IMR-90 (cell line): ENCODE data around the gene SURF1. TPM values are rescaled to one million over a fixed set of nuclear protein-coding genes. Genes with fewer than 3 reads are reported as not detected.

Experiments
- ATAC-seq: fragments of 200-7000 bp; cut with Tn5 transposase; 2 replicates; pipeline ENCODE4 v1.9.1; 2020; ENCODE audit warnings: low read depth, mild to moderate bottlenecking, moderate library complexity
- BruUV-seq: library from RNA; stranded (reverse); fragments of 400-500 nt; replicated peaks from 2 replicates; lab custom pipeline; 2021; lab: Mats Ljungman, UMichigan
- CTCF ChIA-PET: fragments of 300-600 bp; formaldehyde crosslinking; extraction: SDS; loops from one replicate; lab custom pipeline; 2021; ENCODE audit warnings: antibody characterized with exemption; lab: Yijun Ruan, JAX
- POLR2A ChIA-PET: fragments of 300-600 bp; sonication (Branson Sonifier 250); formaldehyde crosslinking; loops from one replicate; lab custom pipeline; 2022; ENCODE audit warnings: antibody characterized with exemption; ENCODE audit not compliant: unreplicated experiment; lab: Charles Lee
- DNase-seq: peaks from one replicate; pipeline ENCODE4 v3.0.0; 2013
- H2AFZ ChIP-seq: replicated peaks from 2 replicates; pipeline ENCODE3; 2013; ENCODE audit warnings: low read length, mild to moderate bottlenecking; ENCODE audit not compliant: poor library complexity
- H2AK5ac ChIP-seq: 2 replicates; pipeline ENCODE4 v1.6.1; 2013; ENCODE audit warnings: low read depth, low read length, inconsistent platforms
- H2AK9ac ChIP-seq: replicated peaks from 2 replicates; pipeline ENCODE3; 2013; ENCODE audit warnings: mild to moderate bottlenecking, low read depth, low read length, moderate library complexity; ENCODE audit not compliant: poor library complexity
- H2BK120ac ChIP-seq: 2 replicates; pipeline ENCODE4 v1.6.1; 2013; ENCODE audit warnings: low read depth, low read length, inconsistent platforms
- H2BK15ac ChIP-seq: 3 replicates; pipeline ENCODE4 v1.6.1; 2013; ENCODE audit warnings: low read depth, low read length, inconsistent platforms
- H2BK20ac ChIP-seq: 2 replicates; pipeline ENCODE4 v1.6.1; 2013; ENCODE audit warnings: low read depth, mild to moderate bottlenecking, inconsistent platforms, low read length, moderate library complexity
- H2BK5ac ChIP-seq: 2 replicates; pipeline ENCODE4 v1.6.1; 2013; ENCODE audit warnings: mild to moderate bottlenecking, low read depth, low read length, inconsistent platforms; ENCODE audit not compliant: poor library complexity, severe bottlenecking
- H3K14ac ChIP-seq: replicated peaks from 2 replicates; pipeline ENCODE4 v1.6.1; 2013; ENCODE audit warnings: low read depth, low read length, inconsistent platforms
- H3K18ac ChIP-seq: 2 replicates; pipeline ENCODE4 v1.6.1; 2013; ENCODE audit warnings: low read depth, low read length, control low read depth
- H3K23ac ChIP-seq: 2 replicates; pipeline ENCODE4 v1.6.1; 2013; ENCODE audit warnings: low read depth, low read length, inconsistent platforms
- H3K27ac ChIP-seq: 2 replicates; pipeline ENCODE4 v1.5.1; 2013; ENCODE audit warnings: mild to moderate bottlenecking, control low read depth, low read length; ENCODE audit not compliant: insufficient read depth
- H3K27me3 ChIP-seq: 2 replicates; pipeline ENCODE4 v1.6.1; 2013; ENCODE audit warnings: low read length; ENCODE audit not compliant: control insufficient read depth, insufficient read depth
- H3K36me3 ChIP-seq: 2 replicates; pipeline ENCODE4 v1.6.1; 2013; ENCODE audit warnings: low read length, mixed read lengths; ENCODE audit not compliant: control insufficient read depth, insufficient read depth
- H3K4ac ChIP-seq: 2 replicates; pipeline ENCODE4 v1.6.1; 2013; ENCODE audit warnings: low read depth, low read length, inconsistent platforms
- H3K4me1 ChIP-seq: 2 replicates; pipeline ENCODE4 v1.6.1; 2013; ENCODE audit warnings: low read length, mixed read lengths; ENCODE audit not compliant: control insufficient read depth, insufficient read depth
- H3K4me2 ChIP-seq: 2 replicates; pipeline ENCODE4 v1.6.1; 2013; ENCODE audit warnings: low read depth, mild to moderate bottlenecking, control low read depth, low read length, moderate library complexity
- H3K4me3 ChIP-seq: 2 replicates; pipeline ENCODE4 v1.5.1; 2013; ENCODE audit warnings: low read depth, mild to moderate bottlenecking, control low read depth, low read length, moderate library complexity; ENCODE audit not compliant: insufficient read depth
- H3K56ac ChIP-seq: 2 replicates; pipeline ENCODE4 v1.6.1; 2013; ENCODE audit warnings: low read length, inconsistent platforms; ENCODE audit not compliant: insufficient read depth; ENCODE audit errors: extremely low read depth
- H3K79me1 ChIP-seq, 2 experiments: 2 replicates each; pipeline ENCODE4 v1.6.1; 2013; ENCODE audit warnings: low read length in 2 of 2, inconsistent platforms in 1 of 2, low read depth in 1 of 2
- H3K9ac ChIP-seq: 2 replicates; pipeline ENCODE4 v1.6.1; 2013; ENCODE audit warnings: low read depth, low read length, control low read depth
- H3K9me1 ChIP-seq: 2 replicates; pipeline ENCODE4 v1.6.1; 2013; ENCODE audit warnings: low read length, inconsistent platforms; ENCODE audit not compliant: insufficient read depth
- H3K9me3 ChIP-seq: 2 replicates; pipeline ENCODE4 v1.6.1; 2013; ENCODE audit warnings: low read length; ENCODE audit not compliant: control insufficient read depth, insufficient read depth
- H4K20me1 ChIP-seq: 2 replicates; pipeline ENCODE4 v1.6.1; 2013; ENCODE audit warnings: low read length, inconsistent platforms; ENCODE audit not compliant: insufficient read depth
- H4K5ac ChIP-seq: 2 replicates; pipeline ENCODE4 v1.6.1; 2013; ENCODE audit warnings: mild to moderate bottlenecking, low read depth, low read length, control low read depth
- H4K8ac ChIP-seq, 2 experiments: 2 replicates each; pipeline ENCODE4 v1.6.1; 2013; ENCODE audit warnings: low read depth in 2 of 2, low read length in 2 of 2, control low read depth in 1 of 2, inconsistent platforms in 1 of 2
- H4K91ac ChIP-seq: 2 replicates; pipeline ENCODE4 v1.6.1; 2013; ENCODE audit warnings: low read depth, low read length, inconsistent platforms; ENCODE audit not compliant: insufficient read depth
- BHLHE40 ChIP-seq: fragments of 150-350 bp; IDR thresholded peaks from 2 replicates; pipeline ENCODE4 v1.6.1; 2016; ENCODE audit warnings: mild to moderate bottlenecking, low read depth, low read length
- CEBPB ChIP-seq: IDR thresholded peaks from 2 replicates; pipeline ENCODE4 v1.6.1; 2012; ENCODE audit warnings: low read depth, low read length, improper control_type of control experiment
- CHD1 ChIP-seq: IDR thresholded peaks from 2 replicates; pipeline ENCODE4 v1.6.1; 2012; ENCODE audit warnings: low read depth, low read length, improper control_type of control experiment
- CTCF ChIP-seq: conservative IDR thresholded peaks from 2 replicates; pipeline ENCODE4 v1.5.1; 2012; ENCODE audit warnings: mild to moderate bottlenecking, low read depth, low read length, improper control_type of control experiment
- ELK1 ChIP-seq: fragments of 150-350 bp; IDR thresholded peaks from 2 replicates; pipeline ENCODE4 v1.6.1; 2016; ENCODE audit warnings: low read depth, mild to moderate bottlenecking, low read length, moderate library complexity, borderline replicate concordance
- FOS ChIP-seq: fragments of 150-350 bp; IDR thresholded peaks from 2 replicates; pipeline ENCODE4 v1.6.1; 2016; ENCODE audit warnings: low read depth, low read length
- MAFK ChIP-seq: IDR thresholded peaks from 2 replicates; pipeline ENCODE4 v1.6.1; 2012; ENCODE audit warnings: low read depth, low read length, improper control_type of control experiment
- MAZ ChIP-seq: IDR thresholded peaks from 2 replicates; pipeline ENCODE4 v1.6.1; 2012; ENCODE audit warnings: low read depth, mild to moderate bottlenecking, low read length, improper control_type of control experiment, moderate library complexity, borderline replicate concordance
- MXI1 ChIP-seq: IDR thresholded peaks from 2 replicates; pipeline ENCODE4 v1.6.1; 2012; ENCODE audit warnings: low read depth, mild to moderate bottlenecking, low read length, moderate library complexity, borderline replicate concordance
- NFE2L2 ChIP-seq: fragments of 150-350 bp; IDR thresholded peaks from 2 replicates; pipeline ENCODE4 v1.6.1; 2016; ENCODE audit warnings: low read depth, mild to moderate bottlenecking, low read length
- POLR2A ChIP-seq: IDR thresholded peaks from 2 replicates; pipeline ENCODE4 v1.6.1; 2012; ENCODE audit warnings: mild to moderate bottlenecking, low read depth, low read length
- RAD21 ChIP-seq: IDR thresholded peaks from 2 replicates; pipeline ENCODE4 v1.6.1; 2012; ENCODE audit warnings: low read length, improper control_type of control experiment
- RCOR1 ChIP-seq: IDR thresholded peaks from 2 replicates; pipeline ENCODE4 v1.6.1; 2012; ENCODE audit warnings: mild to moderate bottlenecking, low read length, improper control_type of control experiment; ENCODE audit not compliant: insufficient replicate concordance
- RFX5 ChIP-seq: IDR thresholded peaks from 2 replicates; pipeline ENCODE4 v1.8.0; 2012; ENCODE audit warnings: low read depth, mild to moderate bottlenecking, low read length, moderate library complexity
- SMC3 ChIP-seq: fragments of 150-350 bp; IDR thresholded peaks from 2 replicates; pipeline ENCODE4 v1.6.1; 2016; ENCODE audit warnings: low read depth, mild to moderate bottlenecking, antibody characterized with exemption, low read length, moderate library complexity
- USF2 ChIP-seq: fragments of 150-350 bp; IDR thresholded peaks from 2 replicates; pipeline ENCODE4 v1.6.1; 2017; ENCODE audit warnings: mild to moderate bottlenecking, antibody characterized with exemption, low read length, low read depth
- WGBS, 2 experiments: methylation state at CpG; one replicate each; pipeline versions ENCODE4 v1.1.5 to v1.1.7; 2013; ENCODE audit warnings: missing lambda C conversion rate in 2 of 2; ENCODE audit not compliant: insufficient read length in 1 of 2; ENCODE audit errors: extremely low coverage in 2 of 2; 5-methylcytosine and 5-hydroxymethylcytosine counted together
- dilution Hi-C: fragments of 300-500 bp; cut with HindIII; formaldehyde crosslinking; loops from one replicate; pipeline ENCODE4 v1.14.3; 2018; ENCODE audit warnings: low sequenced_read_pairs; ENCODE audit not compliant: unreplicated experiment
- in situ Hi-C: fragments of 300-500 bp; cut with MboI; formaldehyde crosslinking; loops from 3 replicates; pipeline ENCODE4 v1.14.3; 2019; ENCODE audit warnings: low sequenced_read_pairs, inconsistent platforms, mixed read lengths
- intact Hi-C: fragments of 100-400 bp; cut with micrococcal nuclease; formaldehyde crosslinking; loops from 2 replicates; pipeline ENCODE4 v1.10.0; 2022
- polyA plus RNA-seq, 3 experiments: library from polyadenylated mRNA; depleted of rRNA; stranded (reverse); fragments of >200 nt; gene quantifications; 2 replicates each; pipeline ENCODE4 v1.2.3, GENCODE V29; 2012; ENCODE audit warnings: low replicate concordance in 1 of 3
- total RNA-seq: library from RNA; depleted of rRNA; stranded (reverse); fragments of >200 nt; gene quantifications from 2 replicates; pipeline ENCODE4 v1.2.3, GENCODE V29; 2012

The SURF1 gene
- total and polyA plus RNA-seq, 2 of the 4 experiments (the other 2 are of a cell fraction) = 15.1 to 24.5 TPM

DNA sequence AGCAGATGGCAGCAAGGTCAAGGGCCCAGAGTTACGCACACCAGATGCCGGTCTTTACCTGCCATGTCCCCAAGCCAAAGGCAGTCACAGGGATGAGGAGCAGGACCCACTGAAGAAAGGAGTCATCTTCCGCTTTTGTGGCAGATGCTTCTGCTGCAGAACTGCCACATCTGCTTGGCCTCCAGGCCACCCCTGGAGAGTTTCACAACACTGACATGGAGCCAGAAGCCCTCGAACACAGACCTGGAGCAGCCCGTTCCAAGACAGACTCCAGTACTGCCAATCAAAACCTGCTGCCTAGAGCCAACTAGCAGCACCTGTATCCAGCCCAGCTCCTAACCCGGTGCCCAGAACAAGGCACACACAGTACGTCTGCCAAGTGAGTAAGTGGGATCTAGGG is 1.5 kb downstream of the SURF1 start:
- Histone ChIP-seq H3K9me1 (no peaks in the 10 kb centered on the region; the same call in 1 of the 2 replicates), H4K20me1 (peaks cover 50% of the 10 kb centered on the region), H3K27me3 (no peaks in the 10 kb centered on the region), H3K18ac (no peak overlapping the region), H2BK120ac (no peak overlapping the region), H3K9ac (no peak overlapping the region), H4K8ac (no peak overlapping the region), H2AFZ (no peak overlapping the region), H2AK5ac (no peak overlapping the region), H3K56ac (no peak overlapping the region), H3K23ac (no peak overlapping the region), H2AK9ac (no peak overlapping the region), H3K79me1 (peaks cover 30 to 78% of the 10 kb centered on the region in 2 experiments), H3K4me3 (no peak overlapping the region), H3K36me3 (peaks cover 44% of the 10 kb centered on the region), H3K4me1 (peaks cover 12% of the 10 kb centered on the region; the same call in 1 of the 2 replicates), H4K5ac (no peak overlapping the region), H3K9me3 (no peaks in the 10 kb centered on the region), H2BK5ac (no peak overlapping the region), H3K4me2 (no peak overlapping the region), H3K14ac (no peak overlapping the region), H3K4ac (no peak overlapping the region), H2BK20ac (no peak overlapping the region), H2BK15ac (no peak overlapping the region), H4K91ac (no peak overlapping the region), H3K27ac (no peak overlapping the region)
- intact Hi-C loops = no loop called here
- ChIA-PET CTCF (no interaction called here), POLR2A (no interaction called here)
- BruUV-seq = no TSS peak
- DNase-seq (no peak), ATAC-seq (no peak)
- dilution Hi-C loops = no loop called here
- in situ Hi-C loops = no loop called here
- 73% methylated on average over 5 of the region's 7 CpGs; no CpG with 5 or more reads in 1 of the 2 experiments for WGBS, 2 experiments
- TF ChIP-seq CHD1 (no peak), FOS (no peak), USF2 (no peak), CEBPB (no peak), RFX5 (no peak), ELK1 (no peak), BHLHE40 (no peak), POLR2A (no peak; the same call in 1 of the 2 replicates), RCOR1 (no peak), SMC3 (no peak), RAD21 (no peak), MAFK (no peak), CTCF (no peak), MAZ (no peak), MXI1 (no peak), NFE2L2 (no peak)
